GM23338 (cell line): ENCODE data around the gene AMIGO1. TPM values are rescaled to one million over a fixed set of nuclear protein-coding genes. Genes with fewer than 3 reads are reported as not detected.

Source experiments
- ATAC-seq: fragments of 200-7000 bp; cut with Tn5 transposase; 3 replicates; pipeline ENCODE4 v1.9.1; 2020
- DNase-seq: peaks from one replicate; pipeline ENCODE4 v3.0.0-alpha.2; 2015; ENCODE audit warnings: low spot score
- H2AFZ ChIP-seq: fragments of 200-600 bp; sonication (generic); 2 replicates; pipeline ENCODE4 v1.8.0; 2016; ENCODE audit warnings: antibody characterized with exemption, mild to moderate bottlenecking, moderate library complexity
- H3F3A ChIP-seq: fragments of 200-600 bp; sonication (generic); replicated peaks from 2 replicates; pipeline ENCODE4 v1.8.0; 2017; ENCODE audit warnings: antibody characterized with exemption, mixed run types, low read depth
- H3K27ac ChIP-seq: fragments of 200-600 bp; sonication (generic); 2 replicates; pipeline ENCODE4 v1.6.1; 2016; ENCODE audit warnings: low read depth
- H3K27me3 ChIP-seq: fragments of 200-600 bp; sonication (generic); 2 replicates; pipeline ENCODE4 v1.8.0; 2016; ENCODE audit warnings: mild to moderate bottlenecking, mixed run types, moderate library complexity; ENCODE audit not compliant: insufficient read depth
- H3K36me3 ChIP-seq: fragments of 200-600 bp; sonication (generic); 2 replicates; pipeline ENCODE4 v1.8.0; 2016; ENCODE audit warnings: mild to moderate bottlenecking; ENCODE audit not compliant: insufficient read depth
- H3K4me1 ChIP-seq: fragments of 200-600 bp; sonication (generic); 2 replicates; pipeline ENCODE4 v1.8.0; 2016; ENCODE audit warnings: mild to moderate bottlenecking, moderate library complexity; ENCODE audit not compliant: insufficient read depth
- H3K4me2 ChIP-seq: fragments of 200-600 bp; sonication (generic); 2 replicates; pipeline ENCODE4 v1.7.1; 2017; ENCODE audit warnings: mixed run types
- H3K4me3 ChIP-seq: fragments of 200-600 bp; sonication (generic); 2 replicates; pipeline ENCODE4 v1.6.1; 2016; ENCODE audit warnings: mixed run types
- H3K79me2 ChIP-seq: fragments of 200-600 bp; sonication (generic); replicated peaks from 2 replicates; pipeline ENCODE4 v1.8.0; 2017; ENCODE audit warnings: mild to moderate bottlenecking; ENCODE audit not compliant: insufficient read depth
- H3K9me2 ChIP-seq: fragments of 200-600 bp; sonication (generic); 2 replicates; pipeline ENCODE4 v1.8.0; 2017; ENCODE audit not compliant: insufficient read depth
- H4K20me1 ChIP-seq: fragments of 200-600 bp; sonication (generic); replicated peaks from 2 replicates; pipeline ENCODE4 v1.8.0; 2017; ENCODE audit warnings: mild to moderate bottlenecking; ENCODE audit not compliant: insufficient read depth
- H3K27ac Mint-ChIP-seq: 2 replicates; pipeline ENCODE4 v1.8.0; 2020; ENCODE audit warnings: inconsistent platforms, mild to moderate bottlenecking, moderate library complexity, mixed read lengths
- H3K27me3 Mint-ChIP-seq: 3 replicates; pipeline ENCODE4 v1.8.0; 2022; ENCODE audit warnings: low read depth, mild to moderate bottlenecking, moderate library complexity, mixed read lengths, inconsistent platforms; ENCODE audit not compliant: insufficient read depth, poor library complexity
- H3K36me3 Mint-ChIP-seq: 3 replicates; pipeline ENCODE4 v1.8.0; 2021; ENCODE audit warnings: low read depth, mild to moderate bottlenecking, inconsistent platforms, moderate library complexity, mixed read lengths
- H3K4me1 Mint-ChIP-seq: 3 replicates; pipeline ENCODE4 v1.8.0; 2020; ENCODE audit warnings: mild to moderate bottlenecking, inconsistent platforms, mixed read lengths
- H3K4me3 Mint-ChIP-seq: 3 replicates; pipeline ENCODE4 v1.8.0; 2021; ENCODE audit warnings: moderate library complexity, mild to moderate bottlenecking, inconsistent platforms, mixed read lengths
- H3K9me3 Mint-ChIP-seq: 3 replicates; pipeline ENCODE4 v1.8.0; 2020; ENCODE audit warnings: moderate library complexity, mild to moderate bottlenecking, inconsistent platforms, mixed read lengths
- CREB1 ChIP-seq: fragments of 250-450 bp; sonication (Bioruptor Pico); IDR thresholded peaks from 2 replicates; pipeline ENCODE4 v1.5.0; 2020; ENCODE audit warnings: low read depth, mild to moderate bottlenecking, moderate library complexity
- CTCF ChIP-seq, 2 experiments: fragments of 200-600 bp in 1 of 2; sonication (generic) in 1 of 2; conservative IDR thresholded peaks; 2 replicates each; pipeline versions ENCODE4 v1.5.1 to v1.6.1; 2016 to 2017; ENCODE audit warnings: antibody characterized with exemption in 2 of 2, low read depth in 2 of 2, mild to moderate bottlenecking in 2 of 2, moderate library complexity in 1 of 2
- ETS1 ChIP-seq: IDR thresholded peaks from 2 replicates; pipeline ENCODE4 v1.6.1; 2016; ENCODE audit warnings: antibody characterized with exemption
- EZH2 ChIP-seq: fragments of 200-600 bp; sonication (generic); IDR thresholded peaks from one replicate; pipeline ENCODE4 v1.8.0; 2017; ENCODE audit warnings: antibody characterized with exemption, mild to moderate bottlenecking, low read depth; ENCODE audit not compliant: unreplicated experiment
- EZH2phosphoT487 ChIP-seq: fragments of 200-600 bp; sonication (generic); IDR thresholded peaks from one replicate; pipeline ENCODE4 v1.8.1; 2018; ENCODE audit warnings: antibody characterized with exemption; ENCODE audit not compliant: unreplicated experiment
- JUNB ChIP-seq: IDR thresholded peaks from one replicate; pipeline ENCODE4 v1.6.1; 2016; ENCODE audit warnings: antibody characterized with exemption; ENCODE audit not compliant: unreplicated experiment
- NANOG ChIP-seq: IDR thresholded peaks from 2 replicates; pipeline ENCODE4 v1.6.1; 2016; ENCODE audit warnings: antibody characterized with exemption, borderline replicate concordance
- POLR2AphosphoS5 ChIP-seq: IDR thresholded peaks from 2 replicates; pipeline ENCODE4 v1.6.1; 2016; ENCODE audit warnings: antibody characterized with exemption, low read depth
- REST ChIP-seq: IDR thresholded peaks from one replicate; pipeline ENCODE4 v1.6.1; 2018; ENCODE audit warnings: antibody characterized with exemption; ENCODE audit not compliant: unreplicated experiment
- STAT1 ChIP-seq: IDR thresholded peaks from one replicate; pipeline ENCODE4 v1.6.1; 2016; ENCODE audit warnings: antibody characterized with exemption; ENCODE audit not compliant: unreplicated experiment
- ZNF114 ChIP-seq: fragments of 250-450 bp; sonication (Bioruptor Pico); IDR thresholded peaks from 2 replicates; pipeline ENCODE4 v1.5.0; 2020; ENCODE audit warnings: mild to moderate bottlenecking, moderate library complexity
- ZNF331 ChIP-seq: fragments of 250-450 bp; sonication (Bioruptor Pico); IDR thresholded peaks from 2 replicates; pipeline ENCODE4 v1.5.0; 2020; ENCODE audit warnings: low read depth, mild to moderate bottlenecking, moderate library complexity
- ZNF462 ChIP-seq: fragments of 250-450 bp; sonication (Bioruptor Pico); IDR thresholded peaks from 2 replicates; pipeline ENCODE4 v1.5.0; 2020; ENCODE audit warnings: mild to moderate bottlenecking, moderate library complexity
- polyA plus RNA-seq: library from polyadenylated mRNA; unstranded; fragments of >200 nt; fragmentation: Nextera tagmentation; extraction: Ambion mirVana; gene quantifications from 2 replicates; pipeline ENCODE4 v1.2.1, GENCODE V29; 2016
- total RNA-seq: library from RNA; depleted of rRNA; stranded (reverse); fragments of >200 nt; shearing (Covaris generic); gene quantifications from 2 replicates; pipeline ENCODE4 v1.2.3, GENCODE V29; 2014

AMIGO1 gene
- total and polyA plus RNA-seq, 2 experiments from 2014 or later: 0.53 to 3.8 TPM

GRCh38 chr1:109528712-109529111, 19.2 kb upstream of the AMIGO1 start:
- Histone ChIP-seq H3K4me2 (no peak overlapping the region), H4K20me1 (no peaks in the 10 kb centered on the region), H3K4me1 (peaks cover 4% of the 10 kb centered on the region; the same call in 1 of the 2 replicates), H3K4me3 (no peak overlapping the region), H3K27ac (no peak overlapping the region), H3K79me2 (no peaks in the 10 kb centered on the region), H3K9me2 (no peaks in the 10 kb centered on the region), H3K36me3 (no peaks in the 10 kb centered on the region), H2AFZ (no peak overlapping the region), H3F3A (no peaks in the 10 kb centered on the region), H3K27me3 (no peaks in the 10 kb centered on the region)
- Mint-ChIP-seq H3K4me1 (peaks cover 12% of the 10 kb centered on the region; the same call in 2 of the 3 replicates), H3K4me3 (no peak overlapping the region), H3K27ac (no peak overlapping the region), H3K9me3 (no peaks in the 10 kb centered on the region; the same call in 2 of the 3 replicates), H3K36me3 (no peaks in the 10 kb centered on the region), H3K27me3 (peaks cover 12% of the 10 kb centered on the region)
- DNase-seq: no peak
- no peak for ATAC-seq
- no peak for TF ChIP-seq ZNF462 (CRISPR knock-in tag)
- no peak for TF ChIP-seq CTCF (conservative IDR thresholded peaks at IDR 0.05; ENCODE audit: low read depth in 2 of 2)
- TF ChIP-seq ETS1: no peak
- TF ChIP-seq ZNF331 (CRISPR knock-in tag): no peak
- TF ChIP-seq POLR2AphosphoS5: no peak
- no peak for TF ChIP-seq JUNB
- no peak for TF ChIP-seq REST
- TF ChIP-seq ZNF114 (CRISPR knock-in tag): no peak
- no peak for TF ChIP-seq STAT1
- no peak for TF ChIP-seq EZH2phosphoT487
- no peak for TF ChIP-seq EZH2
- no peak for TF ChIP-seq NANOG
- TF ChIP-seq CREB1 (CRISPR knock-in tag): no peak
